Measurements from ENCODE around the gene EVPL. TPM values are rescaled to one million over a fixed set of nuclear protein-coding genes. Genes with fewer than 3 reads are reported as not detected.
"Not testable (repeated sequence)": the region's sequence is repeated elsewhere in the genome, so short reads cannot be mapped to it uniquely, and the experiment has no call there.

Gene EVPL
- total RNA-seq, 2 donors from 2014 or later = 23.0 to 29.1 TPM

DNA sequence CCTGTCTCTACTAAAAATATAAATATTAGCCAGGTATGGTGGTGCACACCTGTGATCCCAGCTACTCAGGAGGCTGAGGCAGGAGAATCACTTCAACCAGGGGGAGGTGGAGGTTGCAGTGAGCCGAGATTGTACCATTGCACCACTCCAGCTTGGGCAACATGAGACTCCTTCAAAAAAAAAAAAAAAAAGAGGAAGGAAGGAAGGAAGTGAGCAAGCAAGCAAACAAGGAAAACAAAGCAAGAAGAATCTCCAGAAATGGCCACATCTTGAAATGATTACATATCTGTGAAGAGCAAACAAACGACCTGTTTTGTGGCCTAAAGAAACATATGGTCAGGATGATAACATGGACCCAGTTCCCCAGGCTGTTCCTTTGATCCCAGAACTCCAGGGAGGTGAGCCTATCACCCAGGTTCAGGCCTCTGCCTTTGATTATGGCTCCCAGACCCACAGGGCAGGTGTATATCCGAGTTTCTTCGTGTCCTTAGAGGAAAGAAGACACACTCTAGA, 57.0 kb downstream of the EVPL start:
- Histone ChIP-seq H3K9me3 (no peaks in the 10 kb centered on the region), H3K4me3 (no peak overlapping the region), H3K36me3 (no peaks in the 10 kb centered on the region), H3K4me1 (replicated peaks) (no peaks in the 10 kb centered on the region), H3K27ac (no peak overlapping the region), H3K27me3 (replicated peaks; ENCODE audit: insufficient read depth) (no peaks in the 10 kb centered on the region)
- DNase-seq (ENCODE audit: low spot score) = no peak
- WGBS = 73% methylated on average over 4 of the region's 4 CpGs
- TF ChIP-seq, protein P1, sequence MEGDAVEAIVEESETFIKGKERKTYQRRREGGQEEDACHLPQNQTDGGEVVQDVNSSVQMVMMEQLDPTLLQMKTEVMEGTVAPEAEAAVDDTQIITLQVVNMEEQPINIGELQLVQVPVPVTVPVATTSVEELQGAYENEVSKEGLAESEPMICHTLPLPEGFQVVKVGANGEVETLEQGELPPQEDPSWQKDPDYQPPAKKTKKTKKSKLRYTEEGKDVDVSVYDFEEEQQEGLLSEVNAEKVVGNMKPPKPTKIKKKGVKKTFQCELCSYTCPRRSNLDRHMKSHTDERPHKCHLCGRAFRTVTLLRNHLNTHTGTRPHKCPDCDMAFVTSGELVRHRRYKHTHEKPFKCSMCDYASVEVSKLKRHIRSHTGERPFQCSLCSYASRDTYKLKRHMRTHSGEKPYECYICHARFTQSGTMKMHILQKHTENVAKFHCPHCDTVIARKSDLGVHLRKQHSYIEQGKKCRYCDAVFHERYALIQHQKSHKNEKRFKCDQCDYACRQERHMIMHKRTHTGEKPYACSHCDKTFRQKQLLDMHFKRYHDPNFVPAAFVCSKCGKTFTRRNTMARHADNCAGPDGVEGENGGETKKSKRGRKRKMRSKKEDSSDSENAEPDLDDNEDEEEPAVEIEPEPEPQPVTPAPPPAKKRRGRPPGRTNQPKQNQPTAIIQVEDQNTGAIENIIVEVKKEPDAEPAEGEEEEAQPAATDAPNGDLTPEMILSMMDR (IDR thresholded peaks at IDR 0.05) = no peak
- TF ChIP-seq POLR2A (IDR thresholded peaks at IDR 0.05) (no peak), POLR2AphosphoS5 (IDR thresholded peaks at IDR 0.05) (no peak)
- intact Hi-C loops (cut with DNase I) = no loop called here

DNA sequence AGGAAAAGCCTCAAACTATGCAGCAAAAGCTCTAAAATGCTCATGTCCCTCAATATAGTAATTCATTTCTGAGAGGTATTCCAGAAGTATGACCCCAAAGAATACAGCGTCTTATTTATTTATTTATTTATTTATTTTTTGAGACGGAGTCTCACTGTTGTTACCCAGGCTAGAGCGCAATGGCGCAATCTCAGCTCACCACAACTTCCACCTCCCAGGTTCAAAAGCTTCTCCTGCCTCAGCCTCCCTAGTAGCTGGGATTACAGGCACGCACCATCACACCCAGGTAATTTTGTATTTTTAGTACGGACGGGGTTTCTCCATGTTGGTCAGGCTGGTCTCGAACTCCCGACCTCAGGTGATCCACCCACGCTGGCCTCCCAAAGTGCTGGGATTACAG, 58.1 kb downstream of the EVPL start:
- intact Hi-C loops (cut with DNase I); H3K27me3 ChIP-seq (replicated peaks; ENCODE audit: insufficient read depth); H3K4me3 ChIP-seq; H3K9me3 ChIP-seq; H3K36me3 ChIP-seq; H3K4me1 ChIP-seq (replicated peaks); DNase-seq (ENCODE audit: low spot score); H3K27ac ChIP-seq: not testable (repeated sequence)
- 95% methylated on average over 10 of the region's 10 CpGs for WGBS

DNA sequence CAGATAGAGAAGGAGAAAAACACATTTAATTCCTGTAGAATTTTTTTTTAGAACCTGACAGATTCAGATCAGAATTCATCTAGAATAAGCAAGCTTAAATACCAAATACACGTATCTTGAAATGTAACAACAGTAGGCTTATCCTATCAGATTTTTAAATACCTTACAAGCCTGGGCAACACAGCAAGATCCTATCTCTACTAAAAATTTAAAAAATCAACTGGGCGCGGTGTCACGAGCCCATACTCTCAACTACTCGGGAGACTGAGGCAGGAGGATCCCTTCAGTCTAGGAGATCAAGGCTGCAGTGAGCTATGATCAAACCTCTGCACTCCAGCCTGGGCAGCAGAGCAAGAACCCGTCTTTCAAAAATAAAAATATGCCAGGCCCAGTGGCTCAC, 61.6 kb downstream of the EVPL start:
- no peaks in the 10 kb centered on the region for H3K36me3 ChIP-seq
- intact Hi-C loops (cut with DNase I) = no loop called here
- 83% methylated on average over 6 of the region's 6 CpGs for WGBS
- no peak overlapping the region for H3K4me3 ChIP-seq
- H3K9me3 ChIP-seq = no peaks in the 10 kb centered on the region
- H3K27me3 ChIP-seq (replicated peaks; ENCODE audit: insufficient read depth) = no peaks in the 10 kb centered on the region
- H3K4me1 ChIP-seq (replicated peaks) = no peaks in the 10 kb centered on the region
- DNase-seq (ENCODE audit: low spot score) = no peak
- H3K27ac ChIP-seq = no peak overlapping the region
- no peak for TF ChIP-seq POLR2AphosphoS5 (IDR thresholded peaks at IDR 0.05)
- TF ChIP-seq, protein P1 (IDR thresholded peaks at IDR 0.05) = no peak
- TF ChIP-seq POLR2A (IDR thresholded peaks at IDR 0.05) = no peak

DNA sequence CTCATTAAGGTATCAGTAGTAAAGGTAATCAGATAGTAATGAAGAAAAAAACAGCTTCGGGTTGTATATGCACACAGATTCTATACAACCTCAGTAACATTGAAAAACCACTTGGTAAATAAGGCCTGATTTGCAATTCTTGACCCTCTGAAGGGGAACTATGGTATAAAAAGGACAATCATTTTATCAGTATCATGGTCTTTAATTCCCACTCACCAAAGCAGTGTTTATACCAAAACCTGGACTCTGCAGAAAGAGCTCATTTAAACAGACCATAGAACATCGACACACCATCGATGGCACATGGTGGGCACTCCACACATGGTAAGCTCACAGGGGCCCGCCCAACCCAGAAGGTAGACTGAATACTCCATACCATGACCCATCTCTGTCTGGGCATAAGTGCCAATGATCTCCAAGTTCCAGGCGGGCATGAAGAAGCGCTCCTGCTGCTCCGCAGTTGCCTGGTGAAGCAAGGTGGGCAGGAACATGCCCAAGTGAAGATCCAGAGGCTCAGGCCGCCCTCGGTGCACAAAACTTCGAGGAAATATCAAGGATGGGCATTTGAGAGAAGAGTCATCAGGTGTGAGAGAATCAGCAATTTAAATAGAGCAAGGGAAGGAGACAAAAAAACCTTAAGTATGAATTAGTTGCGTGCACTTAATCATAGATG, 67.1 kb downstream of the EVPL start:
- peaks cover 0 to 11% of the 10 kb centered on the region in 2 donors for H3K36me3 ChIP-seq
- H3K27me3 ChIP-seq (replicated peaks; ENCODE audit: insufficient read depth) = no peaks in the 10 kb centered on the region
- peak overlapping the region in 1 of 2 donors; percentile 44 for H3K27ac ChIP-seq
- no peak for DNase-seq (ENCODE audit: low spot score)
- no peak for TF ChIP-seq POLR2AphosphoS5 (IDR thresholded peaks at IDR 0.05)
- TF ChIP-seq POLR2A (IDR thresholded peaks at IDR 0.05) = no peak
- TF ChIP-seq, protein P1 (IDR thresholded peaks at IDR 0.05) = no peak
- no peaks in the 10 kb centered on the region for H3K9me3 ChIP-seq
- intact Hi-C loops (cut with DNase I) = no loop called here
- H3K4me3 ChIP-seq = no peak overlapping the region
- no peaks in the 10 kb centered on the region for H3K4me1 ChIP-seq (replicated peaks)
- 92% methylated on average over 11 of the region's 11 CpGs for WGBS

DNA sequence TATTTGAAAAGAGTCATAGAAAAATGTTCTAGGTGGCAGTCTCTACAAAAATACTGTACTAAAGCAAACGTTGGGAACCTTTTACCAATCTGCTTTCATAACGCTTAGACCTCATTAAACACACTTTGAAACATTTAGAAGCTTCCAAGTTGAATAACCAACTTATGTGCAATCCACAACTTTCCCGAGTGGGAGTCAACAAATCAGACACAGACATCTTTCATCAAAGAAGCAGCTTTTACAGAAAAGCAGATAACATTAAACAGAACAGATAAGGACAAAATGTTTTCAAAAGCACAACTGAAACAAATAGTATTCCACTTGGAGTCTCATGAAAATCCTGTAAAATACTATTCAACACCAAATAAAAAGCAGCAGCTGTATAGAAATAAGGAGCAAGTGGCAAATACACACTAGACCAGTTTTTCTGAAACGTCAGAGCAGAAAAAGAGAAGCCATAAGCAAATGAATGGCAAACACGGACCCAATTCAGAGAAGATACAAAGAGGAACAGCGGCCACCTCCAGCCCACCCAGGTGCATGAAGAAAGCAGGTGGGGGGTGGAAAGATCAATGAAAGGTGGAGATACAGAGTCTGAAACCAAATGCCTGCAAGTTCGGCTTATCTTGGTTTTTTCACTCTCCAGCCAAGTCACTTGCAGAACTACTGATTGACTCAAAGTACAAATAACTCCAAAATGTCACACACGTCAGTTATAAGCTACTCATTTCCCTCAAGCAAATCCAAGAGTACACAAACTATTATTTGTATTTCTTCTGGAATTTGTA, 67.9 kb downstream of the EVPL start:
- H3K4me1 ChIP-seq (replicated peaks) = no peaks in the 10 kb centered on the region
- no peak for TF ChIP-seq POLR2A (IDR thresholded peaks at IDR 0.05)
- TF ChIP-seq POLR2AphosphoS5 (IDR thresholded peaks at IDR 0.05) = peak; percentile 6
- TF ChIP-seq, protein P1 (IDR thresholded peaks at IDR 0.05) = no peak
- H3K27me3 ChIP-seq (replicated peaks; ENCODE audit: insufficient read depth) = no peaks in the 10 kb centered on the region
- WGBS = 30% methylated on average over 8 of the region's 8 CpGs
- H3K27ac ChIP-seq = peak overlapping the region; percentile 33 to 44
- peaks cover 0 to 13% of the 10 kb centered on the region in 2 donors for H3K36me3 ChIP-seq
- no peaks in the 10 kb centered on the region for H3K9me3 ChIP-seq
- H3K4me3 ChIP-seq = no peak overlapping the region
- no peak for DNase-seq (ENCODE audit: low spot score)
- intact Hi-C loops (cut with DNase I) = no loop called here

Other genes with a start within 250 kb of the EVPL start
- 10 to 100 TPM; 68.9 to 72.5 TPM for gene UNK, start 242.5 kb downstream of the EVPL start, total RNA-seq
- gene UNC13D, start 182.9 kb downstream of the EVPL start, total RNA-seq = 10 to 100 TPM in 1 of 2 donors, 1 to 10 TPM in 1; 2.9 to 16.2 TPM
- gene WBP2, start 172.0 kb downstream of the EVPL start, total RNA-seq = 100 to 1,000 TPM in 1 of 2 donors, 10 to 100 TPM in 1; 88.9 to 125 TPM
- 10 to 100 TPM; 21.3 to 62.9 TPM for gene TRIM47, start 148.7 kb downstream of the EVPL start, total RNA-seq
- gene TRIM65, start 130.4 kb downstream of the EVPL start, total RNA-seq = 10 to 100 TPM; 27.5 to 28.1 TPM
- gene MRPL38, start 122.4 kb downstream of the EVPL start, total RNA-seq = 10 to 100 TPM; 40.3 to 85.6 TPM
- gene FBF1, start 86.3 kb downstream of the EVPL start, total RNA-seq = 10 to 100 TPM; 18.9 to 31.3 TPM
- 10 to 100 TPM; 75.5 to 79.0 TPM for gene ACOX1, start 48.1 kb downstream of the EVPL start, total RNA-seq
- 10 to 100 TPM; 20.9 to 25.1 TPM for gene TEN1, start 48.1 kb downstream of the EVPL start, total RNA-seq
- gene CDK3, start 26.5 kb downstream of the EVPL start, total RNA-seq = 10 to 100 TPM; 16.9 to 17.2 TPM
- gene SRP68, start 45.2 kb upstream of the EVPL start, total RNA-seq = 10 to 100 TPM; 33.5 to 51.2 TPM
- under 1 TPM in 1 of 2 donors, not detected in 1; 0.80 TPM for gene GALR2, start 47.5 kb upstream of the EVPL start, total RNA-seq
- not detected for gene ZACN, start 51.9 kb upstream of the EVPL start, total RNA-seq
- 100 to 1,000 TPM; 136 to 159 TPM for gene EXOC7, start 76.5 kb upstream of the EVPL start, total RNA-seq
- gene FOXJ1, start 113.9 kb upstream of the EVPL start, total RNA-seq = 10 to 100 TPM in 1 of 2 donors, under 1 TPM in 1; 0.55 to 11.2 TPM
- 10 to 100 TPM in 1 of 2 donors, 1 to 10 TPM in 1; 1.6 to 47.5 TPM for gene RNF157, start 213.2 kb upstream of the EVPL start, total RNA-seq
- gene UBALD2, start 238.0 kb upstream of the EVPL start, total RNA-seq = 10 to 100 TPM; 19.4 to 19.7 TPM